ENCODE results near the gene GPN1. TPM values are rescaled to one million over a fixed set of nuclear protein-coding genes. Genes with fewer than 3 reads are reported as not detected.

The GPN1 gene
- total RNA-seq, 1 experiment from 2014 or later, result 48.5 TPM

- H3K56ac ChIP-seq (ENCODE audit: insufficient read length, low read depth, low read length), result no peak overlapping the region
- H2BK12ac ChIP-seq (ENCODE audit: insufficient read length, low read depth, low read length), result no peak overlapping the region
- H4K20me1 ChIP-seq (ENCODE audit: control insufficient read depth, insufficient read depth, insufficient read length), result no peaks in the 10 kb centered on the region
- H2BK5ac ChIP-seq (ENCODE audit: insufficient read length, low read length), result no peak overlapping the region
- H3K4me1 Mint-ChIP-seq, result peaks cover 0 to 5% of the 10 kb centered on the region in 2 experiments; a peak in 2 of 4 replicates
- H4K91ac ChIP-seq (ENCODE audit: insufficient read length, low read depth, low read length), result no peak overlapping the region
- no peaks in the 10 kb centered on the region for H3K4me1 ChIP-seq (ENCODE audit: insufficient read depth, low read length)
- no peaks in the 10 kb centered on the region for H3K23me2 ChIP-seq (ENCODE audit: insufficient read length, low read depth, low read length, poor library complexity, severe bottlenecking)
- no peak overlapping the region for H3K18ac ChIP-seq (ENCODE audit: insufficient read length, low read depth, low read length)
- no peak for DNase-seq
- H3K4me2 ChIP-seq (ENCODE audit: insufficient read depth, insufficient read length, low read length), result no peak overlapping the region
- H3K4me3 Mint-ChIP-seq, result no peak overlapping the region
- no peak overlapping the region for H3K27ac ChIP-seq (ENCODE audit: insufficient read length, low read depth, low read length)
- H3K9ac ChIP-seq (ENCODE audit: extremely low read depth, insufficient read length, low read length), result no peak overlapping the region
- H3K4ac ChIP-seq (ENCODE audit: low read depth, low read length), result no peak overlapping the region
- no peaks in the 10 kb centered on the region for H3K9me3 Mint-ChIP-seq
- H3K79me1 ChIP-seq (ENCODE audit: insufficient read depth, low read depth, low read length, poor library complexity, severe bottlenecking), result no peaks in the 10 kb centered on the region
- H2BK120ac ChIP-seq (ENCODE audit: low read depth, low read length, poor library complexity, severe bottlenecking), result no peak overlapping the region
- H3K27me3 Mint-ChIP-seq (ENCODE audit: low read depth), result no peaks in the 10 kb centered on the region
- H2AFZ ChIP-seq (ENCODE audit: low read length), result no peak overlapping the region
- no peak overlapping the region for H2BK20ac ChIP-seq (ENCODE audit: low read depth, low read length, poor library complexity, severe bottlenecking)
- peaks cover 23 to 69% (median 61%) of the 10 kb centered on the region in 3 experiments for H3K36me3 Mint-ChIP-seq (ENCODE audit: insufficient read depth in 1 of 3, low read depth in 3 of 3)
- H3T11ph ChIP-seq (ENCODE audit: low read length), result no peak overlapping the region
- no peak overlapping the region for H2BK15ac ChIP-seq (ENCODE audit: low read depth, low read length)
- H3K23ac ChIP-seq (ENCODE audit: insufficient read length, low read depth, low read length), result no peak overlapping the region
- TF ChIP-seq CTCF (conservative IDR thresholded peaks at IDR 0.05), result no peak
- no peak overlapping the region for H3K14ac ChIP-seq (ENCODE audit: insufficient read depth, low read length)
- H3K79me2 ChIP-seq (ENCODE audit: insufficient read depth, low read length), result no peaks in the 10 kb centered on the region
- H3K27ac Mint-ChIP-seq, result no peak overlapping the region
- H3K9me3 ChIP-seq (ENCODE audit: control insufficient read depth, low read depth, low read length), result no peaks in the 10 kb centered on the region
- no CpG with 5 or more reads among the region's 2 CpGs for WGBS (ENCODE audit: extremely low coverage, insufficient read length, low lambda C conversion rate)
- H2AK5ac ChIP-seq (ENCODE audit: insufficient read length, low read length), result no peak overlapping the region
- H3K27me3 ChIP-seq (ENCODE audit: insufficient read depth, low read length), result no peaks in the 10 kb centered on the region
- H4K5ac ChIP-seq (ENCODE audit: insufficient read length, low read depth, low read length), result no peak overlapping the region
- no peak overlapping the region for H4K8ac ChIP-seq (replicated peaks; ENCODE audit: insufficient read length, low read depth, low read length)
Measured at GRCh38 chr2:27634291-27634690, 5.4 kb downstream of the GPN1 start.
